ENCODE measurements around the gene CST9.
"Not testable (repeated sequence)": the region's sequence is repeated elsewhere in the genome, so short reads cannot be mapped to it uniquely, and the experiment has no call there.

The CST9 gene

DNA sequence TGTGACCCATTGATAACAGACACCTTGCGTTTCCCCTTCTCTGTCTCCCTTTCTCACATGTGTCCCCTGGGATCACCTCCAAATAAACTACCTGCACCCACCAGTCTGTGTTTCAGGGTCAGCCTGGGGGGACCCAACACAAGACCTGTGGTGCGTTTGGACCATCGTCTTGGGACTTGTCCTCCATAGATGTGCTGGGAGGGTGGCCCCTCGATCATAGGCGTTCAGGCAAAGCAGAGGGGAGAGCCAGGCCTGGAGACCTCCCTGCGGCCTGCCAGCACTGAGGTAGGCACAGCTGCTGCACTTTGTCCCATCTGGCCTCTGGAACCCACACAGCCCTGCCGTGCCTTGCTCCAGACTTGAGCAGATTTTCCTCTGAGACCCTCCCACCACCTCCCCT, 18.1 kb downstream of the CST9 start:
- DNase-seq (ENCODE audit: low spot score) = no peak

DNA sequence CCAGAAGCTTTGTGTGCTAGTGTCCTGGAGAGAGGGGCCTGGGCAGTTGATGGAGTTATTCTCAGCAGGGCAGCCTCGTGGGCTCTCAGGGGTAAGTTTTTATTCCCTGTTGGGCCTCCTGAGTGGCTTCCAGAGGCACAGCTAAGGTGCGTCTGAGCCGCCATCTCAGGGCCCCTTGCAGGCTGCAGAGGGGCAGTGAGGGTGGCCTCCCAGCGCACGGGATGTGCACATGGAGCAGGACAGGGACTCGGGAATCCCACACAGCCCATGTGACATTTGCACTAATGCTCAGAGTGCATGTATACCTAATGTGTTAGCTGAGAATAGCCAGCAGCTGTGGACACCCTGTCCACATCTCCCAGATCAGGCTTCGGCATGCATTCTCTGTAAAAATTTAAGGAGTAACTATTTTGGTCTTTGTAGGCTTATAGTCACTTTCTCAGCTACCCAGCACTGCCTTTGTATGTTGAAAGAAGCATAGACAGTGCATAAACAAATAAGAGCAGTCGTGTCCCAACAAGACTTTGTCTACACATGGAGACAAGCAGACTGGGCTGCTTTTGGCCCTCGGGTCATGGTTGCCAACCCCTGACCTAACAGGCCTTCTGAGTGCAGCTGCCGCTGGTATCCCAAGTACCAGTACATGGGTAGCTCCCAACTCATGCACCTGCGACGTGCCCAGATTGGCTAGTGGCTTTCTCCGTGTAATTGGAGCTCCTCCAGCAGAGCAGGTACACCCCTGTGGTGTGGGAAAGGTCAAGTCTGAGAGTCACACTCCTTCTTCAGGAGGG, 18.8 kb downstream of the CST9 start:
- no peak for DNase-seq (ENCODE audit: low spot score)

DNA sequence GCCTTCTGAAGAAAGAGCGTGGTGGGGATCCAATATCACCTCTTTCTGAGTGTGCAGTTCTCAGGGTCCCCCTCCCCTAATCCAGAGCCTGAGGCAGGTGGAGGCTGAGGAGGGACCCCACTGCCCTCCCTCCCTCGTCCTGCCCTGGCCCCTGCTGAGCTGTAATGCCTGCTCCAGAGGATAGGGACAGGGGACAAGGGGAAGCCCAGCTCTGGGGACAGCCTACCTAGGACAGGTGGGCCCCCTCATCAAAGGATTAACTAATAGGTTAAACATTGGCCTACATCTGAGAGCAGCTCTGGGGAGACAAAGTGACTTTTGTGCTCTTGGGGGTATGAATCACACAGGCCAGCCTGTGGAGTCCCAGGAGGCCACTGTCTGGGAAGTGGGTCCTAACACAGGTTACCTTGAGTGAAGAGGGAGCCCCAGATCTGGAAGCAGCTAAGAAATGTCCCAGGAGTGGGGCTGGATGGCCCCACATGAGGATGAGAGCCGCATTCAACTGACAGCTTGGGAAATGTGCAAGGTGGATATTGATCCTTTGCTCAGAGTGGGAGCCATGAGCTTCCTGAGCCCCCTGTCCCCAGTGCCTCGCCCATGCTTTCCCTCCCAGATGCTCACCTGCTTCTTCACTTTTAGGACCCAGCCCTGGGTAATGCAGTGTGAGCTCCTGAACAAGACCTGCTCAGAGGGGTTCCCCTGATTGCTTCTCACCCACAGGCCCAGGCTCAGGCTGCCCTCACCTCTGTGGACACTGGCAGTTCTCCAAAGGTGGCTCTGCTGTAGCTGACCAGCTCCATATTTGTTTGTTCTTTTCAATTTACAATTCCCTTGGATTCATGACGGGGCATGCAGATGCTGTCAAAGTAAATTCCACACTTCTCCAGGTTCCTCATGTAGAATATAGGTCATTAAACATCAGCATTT, 19.6 kb downstream of the CST9 start:
- no peak for DNase-seq (ENCODE audit: low spot score)

DNA sequence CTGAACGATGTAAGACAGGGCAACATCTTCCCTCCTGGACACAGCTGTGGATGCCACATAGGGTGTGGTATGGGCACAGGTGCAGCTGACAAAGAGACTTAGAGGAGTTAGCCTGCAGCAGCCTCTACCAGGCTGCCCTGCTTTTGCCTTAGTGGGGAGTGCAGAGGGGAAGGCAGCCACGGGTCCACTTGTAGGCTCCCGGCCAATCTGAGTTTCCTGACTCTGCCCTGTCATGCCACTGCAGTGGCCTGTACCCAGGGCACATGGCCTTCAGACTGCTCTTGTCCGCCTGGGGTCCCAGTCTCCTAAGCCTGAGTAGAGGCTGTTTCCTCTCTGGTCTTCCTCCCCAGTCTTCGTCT, 20.3 kb downstream of the CST9 start:
- no peak for DNase-seq (ENCODE audit: low spot score)

DNA sequence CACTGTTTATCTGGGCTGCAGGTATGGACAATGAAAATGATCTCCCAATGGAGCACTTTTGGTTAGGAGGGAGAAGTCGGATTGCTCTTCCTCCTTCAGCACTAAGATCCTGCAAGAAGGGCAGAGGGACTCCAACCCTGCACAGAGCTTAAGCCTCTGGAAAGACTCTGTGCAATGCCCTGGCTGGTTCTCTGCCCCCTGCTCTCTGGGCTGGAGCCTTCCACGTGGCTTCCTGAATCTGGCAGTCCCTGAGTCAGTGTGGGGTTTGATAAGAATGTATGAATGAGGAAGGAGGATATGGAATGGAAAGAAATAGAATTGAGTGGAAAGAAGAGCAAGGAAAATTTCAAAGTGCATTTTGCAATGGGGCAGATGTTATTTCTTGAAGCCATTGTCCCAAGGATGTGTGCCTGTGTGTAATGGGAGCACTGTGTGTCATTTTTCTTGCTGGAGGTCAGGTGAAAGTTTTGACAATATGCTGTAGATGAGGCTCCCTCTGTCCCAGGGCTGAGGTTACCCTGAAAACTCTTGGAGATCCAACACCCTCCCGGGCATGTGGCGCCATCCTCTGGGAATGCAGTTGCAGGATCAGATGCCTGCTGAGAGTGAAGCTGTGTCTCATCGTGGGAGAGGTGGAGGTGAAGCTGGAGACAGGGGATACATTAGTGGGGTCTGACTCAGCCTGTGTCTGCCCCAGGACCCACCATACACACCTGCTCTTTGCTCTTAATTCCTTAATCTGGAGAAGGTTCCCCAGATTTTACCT, 21.1 kb downstream of the CST9 start:
- DNase-seq (ENCODE audit: low spot score) = no peak

DNA sequence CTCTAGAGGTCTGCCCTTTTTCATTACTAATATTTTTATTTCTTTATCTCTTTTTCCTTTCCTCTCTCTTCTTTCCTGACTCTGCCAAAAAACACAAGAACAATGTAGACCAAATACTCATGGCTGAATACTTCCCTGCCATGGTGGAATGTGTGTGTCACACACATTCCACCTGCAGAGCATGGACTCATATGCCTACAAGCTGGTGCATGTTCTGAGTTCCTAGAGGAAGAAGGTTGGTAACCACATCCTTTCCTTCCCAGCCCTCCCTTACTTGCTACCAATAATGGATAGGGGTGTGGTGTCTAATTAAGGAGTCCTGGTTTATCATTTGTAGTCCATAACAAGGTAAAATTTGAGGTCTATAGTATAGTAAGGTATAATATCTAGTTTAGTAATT, 22.2 kb downstream of the CST9 start:
- no peak for DNase-seq (ENCODE audit: low spot score)

DNA sequence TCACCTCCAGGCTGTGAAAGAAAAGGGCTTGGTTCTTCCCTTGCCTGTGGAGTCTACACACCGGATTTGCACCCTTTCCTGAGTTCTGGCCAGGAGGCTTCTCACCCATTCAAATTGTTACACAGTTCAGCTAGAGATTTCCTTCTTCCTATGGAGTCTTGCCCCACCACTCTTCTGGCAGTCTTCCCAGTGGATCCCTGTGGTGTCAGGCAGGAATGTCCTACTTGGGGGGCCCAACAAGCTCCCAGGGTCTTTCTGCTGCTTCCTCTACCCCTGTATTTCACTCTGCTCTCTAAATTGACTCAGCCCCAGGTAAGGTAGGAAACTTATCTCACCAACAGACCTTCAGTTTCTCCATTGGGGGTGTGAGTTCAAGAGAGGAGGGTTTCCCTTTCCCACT, 23.4 kb downstream of the CST9 start:
- DNase-seq (ENCODE audit: low spot score) = no peak

DNA sequence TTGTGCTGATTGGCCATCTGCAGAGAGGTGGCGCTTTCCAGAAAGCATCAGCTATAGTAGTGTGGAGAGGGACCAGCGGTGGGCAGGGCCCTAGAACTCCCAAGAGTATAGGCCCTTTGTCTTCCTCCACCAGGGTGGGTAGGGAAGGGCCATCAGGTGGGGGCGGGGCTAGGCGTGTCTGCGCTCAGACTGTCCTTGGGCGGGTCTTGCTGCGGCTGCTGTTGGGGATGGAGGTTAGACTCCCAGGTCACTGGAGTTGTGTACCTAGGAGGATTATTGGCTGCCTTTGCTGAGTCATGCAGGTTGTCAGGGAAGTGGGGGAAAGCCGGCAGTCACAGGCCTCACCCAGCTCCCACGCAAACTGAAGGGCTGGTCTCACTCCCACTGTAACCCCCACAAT, 23.9 kb downstream of the CST9 start:
- DNase-seq (ENCODE audit: low spot score) = not testable (repeated sequence)

DNA sequence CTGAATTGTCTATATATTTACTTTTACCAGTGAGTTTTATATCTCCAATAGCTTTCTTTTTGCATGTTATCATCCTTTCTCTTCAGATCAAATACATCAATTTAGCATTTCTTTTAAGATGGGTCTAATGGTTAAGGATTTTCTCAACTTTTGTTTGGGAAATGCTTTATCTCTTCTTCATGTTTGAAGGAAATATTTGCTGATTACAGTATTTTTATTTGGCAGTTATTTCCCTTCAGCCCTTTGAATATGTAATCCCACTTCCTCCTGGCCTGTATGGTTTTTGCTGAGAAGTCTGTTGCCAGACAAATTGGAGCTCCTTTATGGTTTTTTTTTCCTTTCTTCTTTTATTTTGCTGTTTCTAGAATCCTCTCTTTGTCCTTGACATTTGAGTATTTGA, 30.7 kb downstream of the CST9 start:
- DNase-seq (ENCODE audit: low spot score) = no peak

DNA sequence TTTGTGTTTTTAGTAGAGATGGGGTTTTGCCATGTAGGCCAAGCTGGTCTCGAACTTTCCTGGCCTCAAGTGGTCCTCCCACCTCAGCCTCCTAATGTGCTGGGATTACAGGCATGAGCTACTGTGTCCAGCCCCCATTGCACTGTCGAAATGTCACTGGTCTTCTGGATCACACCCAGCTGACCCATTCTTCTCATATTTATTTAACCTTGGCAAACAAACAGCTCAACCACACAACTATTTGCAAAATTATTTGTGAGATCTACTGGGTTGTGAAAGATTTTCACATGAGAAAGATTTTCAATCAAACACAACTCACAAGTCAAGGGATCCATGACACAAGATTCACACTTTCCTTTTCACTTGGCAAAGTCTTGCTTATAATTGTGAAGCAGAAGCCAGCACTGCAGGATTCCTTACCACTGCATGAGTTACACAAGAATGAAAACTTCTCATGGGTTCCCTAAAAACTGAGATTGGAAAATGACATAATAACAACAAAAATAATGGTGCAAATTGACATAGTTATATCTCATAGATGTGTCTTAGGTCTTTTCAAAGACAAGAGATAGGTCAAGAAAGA, 35.4 kb downstream of the CST9 start:
- DNase-seq (ENCODE audit: low spot score) = no peak

DNA sequence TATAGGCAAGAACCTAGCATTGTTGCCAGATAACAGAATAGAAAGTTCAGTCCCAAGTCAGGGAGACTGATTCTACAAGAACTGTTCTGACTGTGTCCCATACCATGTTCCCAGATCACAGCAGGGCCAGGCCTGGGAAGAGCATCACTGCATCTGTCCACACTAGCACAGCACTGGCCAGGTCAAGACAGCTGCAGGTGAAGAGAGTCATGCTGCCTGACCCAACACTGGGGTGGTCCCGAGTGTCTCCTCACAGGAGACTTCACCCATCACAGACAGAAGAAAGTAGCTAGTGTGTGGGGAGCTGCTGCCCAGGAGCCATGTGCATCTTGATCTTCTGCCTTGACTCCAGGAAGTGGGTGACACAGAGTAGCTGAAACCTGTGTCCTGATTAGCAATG, 36.1 kb downstream of the CST9 start:
- DNase-seq (ENCODE audit: low spot score) = no peak

DNA sequence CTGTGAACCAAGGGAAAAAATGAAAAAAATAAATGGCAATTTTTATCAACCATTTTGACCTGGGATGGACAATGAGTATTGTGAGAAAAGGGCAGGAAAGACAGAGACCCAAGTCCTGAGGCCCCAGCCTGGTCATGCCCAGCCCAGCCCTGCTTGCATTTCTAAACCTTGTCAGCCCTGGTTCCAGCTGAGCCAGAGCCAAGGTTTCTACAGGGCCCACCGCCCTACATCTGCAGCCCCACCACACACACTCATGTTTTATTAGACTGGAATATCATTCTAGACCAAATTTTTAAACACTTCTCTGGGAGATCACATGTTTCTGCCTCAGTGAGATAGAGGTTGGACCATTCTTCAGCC, 36.8 kb downstream of the CST9 start:
- DNase-seq (ENCODE audit: low spot score) = no peak

DNA sequence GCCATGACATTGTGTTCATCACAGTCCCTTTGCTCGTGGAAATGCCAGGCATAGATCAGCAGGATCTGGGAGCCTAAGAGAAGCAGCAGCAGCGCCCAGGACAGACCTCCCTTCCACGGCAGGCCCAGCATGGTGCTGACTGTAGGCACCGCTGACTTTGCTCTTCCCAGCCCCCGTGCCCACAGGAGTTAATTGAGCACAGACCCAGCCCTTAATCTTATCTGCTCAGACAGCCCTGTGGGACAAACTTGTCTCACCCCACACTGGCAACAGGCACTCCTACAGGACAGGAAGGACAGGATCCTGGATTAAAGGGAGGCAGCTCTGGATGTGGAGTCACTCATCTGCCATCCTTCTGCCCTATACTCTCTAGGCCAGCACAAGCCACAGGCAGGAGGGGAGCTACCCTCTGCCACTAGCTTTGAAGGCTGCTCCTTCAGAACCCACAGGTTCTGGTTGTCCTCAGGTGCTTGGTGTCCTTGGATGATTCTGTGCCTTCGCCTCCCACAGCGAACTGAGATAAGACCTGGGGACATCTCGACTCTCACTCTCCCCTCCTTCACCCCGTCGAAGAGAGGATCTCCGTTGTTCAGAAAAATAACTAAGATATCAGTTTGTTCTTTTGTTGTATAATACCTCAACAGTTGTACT, 37.3 kb downstream of the CST9 start, which contains the start of gene CST9L:
Gene CST9L (minus strand): TSS at position 165 of the 651 bp plus-strand sequence. CDS start 34 bp downstream, at position 131.
- DNase-seq (ENCODE audit: low spot score) = no peak

DNA sequence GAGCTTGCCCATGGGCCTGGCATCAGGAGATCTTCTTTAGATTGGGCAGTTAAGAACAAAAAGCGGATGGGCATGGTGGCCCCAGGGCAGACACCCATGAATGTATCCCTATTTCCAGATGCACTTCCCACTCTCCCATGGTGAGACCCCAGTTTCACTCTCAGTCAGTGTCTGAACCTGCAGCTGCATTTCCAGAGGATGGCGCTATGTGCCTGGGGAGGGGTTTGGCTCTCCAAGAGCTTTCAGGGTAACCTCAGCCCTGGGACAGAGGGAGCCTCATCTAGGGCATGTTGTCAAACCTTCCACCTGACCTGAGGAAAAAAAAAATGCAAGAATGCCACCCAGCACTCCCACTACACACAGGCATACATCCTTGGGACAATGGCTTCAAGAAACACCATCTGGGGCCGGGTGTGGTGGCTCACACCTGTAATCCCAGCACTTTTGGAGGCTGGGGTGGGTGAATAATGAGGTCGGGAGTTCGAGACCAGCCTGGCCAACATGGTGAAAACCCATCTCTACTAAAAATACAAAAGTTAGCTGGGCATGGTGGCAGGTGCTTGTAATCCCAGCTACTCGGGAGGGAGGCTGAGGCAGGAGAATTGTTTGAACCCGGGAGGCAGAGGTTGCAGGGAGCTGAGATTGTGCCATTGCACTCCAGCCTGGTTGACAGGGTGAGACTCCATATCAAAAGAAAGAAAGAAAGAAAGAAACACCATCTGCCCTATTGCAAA, 39.4 kb downstream of the CST9 start:
- no peak for DNase-seq (ENCODE audit: low spot score)

DNA sequence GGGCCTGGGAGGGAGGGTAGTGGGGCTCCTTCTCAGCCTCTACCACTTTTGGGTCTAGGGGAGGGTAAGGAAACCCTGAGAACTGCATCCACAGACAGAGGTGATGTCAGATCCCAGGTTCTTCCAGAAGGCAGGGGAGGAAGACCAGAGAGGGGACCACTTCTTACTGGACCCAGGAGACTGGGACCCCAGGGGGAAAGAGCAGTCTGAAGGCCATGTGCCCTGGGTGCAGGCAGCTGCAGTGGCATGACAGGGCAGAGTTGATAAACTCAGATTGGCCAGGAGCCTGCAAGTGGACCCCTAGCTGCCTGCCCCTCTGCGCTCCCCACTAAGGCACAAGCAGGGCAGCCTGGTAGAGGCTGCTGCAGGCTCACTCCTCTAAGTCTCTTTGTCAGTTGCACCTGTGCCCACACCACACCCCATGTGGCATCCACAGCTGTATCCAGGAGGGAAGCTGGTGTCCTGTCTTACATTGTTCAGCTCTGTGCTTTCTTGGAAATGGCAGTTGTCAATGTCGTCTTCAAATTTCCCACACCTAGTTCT, 40.1 kb downstream of the CST9 start:
- DNase-seq (ENCODE audit: low spot score) = no peak

DNA sequence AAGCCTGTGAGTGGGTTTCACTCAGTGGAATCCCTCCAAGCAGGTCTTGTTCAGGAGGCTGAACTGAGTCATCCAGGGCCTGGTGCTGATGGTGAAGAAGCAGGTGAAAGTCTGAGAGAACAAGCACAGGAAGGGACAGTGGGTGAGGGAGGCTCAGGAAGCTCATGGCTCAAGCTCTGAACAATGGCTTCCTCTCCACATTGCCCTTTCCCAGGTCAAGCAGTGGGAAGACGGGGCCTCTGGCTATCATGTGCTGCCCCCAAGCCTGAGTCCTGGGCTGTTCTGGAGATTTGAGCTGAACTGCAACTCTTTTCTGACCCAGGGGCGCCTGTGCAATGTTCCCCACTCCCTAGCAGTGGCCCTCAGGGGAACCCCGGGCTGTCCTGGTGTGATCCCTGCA, 40.8 kb downstream of the CST9 start:
- DNase-seq (ENCODE audit: low spot score) = no peak

DNA sequence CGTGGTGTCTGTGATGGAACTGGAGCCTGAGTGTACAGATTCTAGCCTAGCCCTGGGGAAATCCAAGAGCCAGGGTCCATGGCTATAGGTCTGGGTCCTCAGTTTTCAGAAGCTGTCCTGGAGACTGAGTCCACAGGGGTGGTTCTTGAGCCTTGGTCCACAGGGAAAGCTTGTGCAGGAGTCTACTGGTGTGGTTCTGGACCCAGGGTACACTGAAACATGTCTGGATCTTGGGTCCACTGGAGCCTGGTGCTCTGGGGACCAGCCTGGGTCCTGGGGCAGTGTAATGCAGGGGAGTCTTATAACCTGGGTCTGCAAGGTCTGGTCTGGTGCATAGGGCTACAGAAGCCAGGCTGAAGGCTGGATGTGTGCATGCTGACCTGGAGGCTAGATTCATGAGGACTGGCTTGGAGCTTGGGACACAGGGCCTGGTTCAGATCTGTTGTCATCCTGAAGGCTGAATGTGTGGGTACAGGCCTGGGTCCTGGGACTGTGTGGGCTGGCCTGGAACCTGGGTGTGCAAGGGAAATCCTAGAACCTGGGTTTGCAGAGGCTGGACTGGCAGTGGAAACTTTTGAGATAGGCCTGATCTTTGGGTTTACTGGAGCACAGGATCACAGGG, 42.9 kb downstream of the CST9 start:
- no peak for DNase-seq (ENCODE audit: low spot score)

DNA sequence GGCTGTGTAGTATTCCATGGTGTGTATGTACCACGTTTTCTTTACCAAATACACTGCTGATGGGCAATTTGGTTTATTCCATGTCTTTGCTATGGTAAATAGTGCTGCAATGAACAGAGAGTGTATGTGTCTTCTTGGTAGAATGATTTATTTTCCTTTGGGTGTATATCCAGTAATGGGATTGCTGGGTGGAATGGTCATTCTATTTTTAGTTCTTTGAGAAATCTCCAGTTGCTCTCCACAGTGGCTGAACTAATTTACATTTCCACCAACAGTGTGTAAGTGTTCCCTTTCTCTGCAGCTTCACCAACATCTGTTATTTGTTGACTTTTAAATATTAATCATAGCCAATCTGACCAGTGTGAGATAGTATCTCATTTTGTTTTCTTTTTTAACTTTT, 51.3 kb downstream of the CST9 start:
- DNase-seq (ENCODE audit: low spot score) = no peak
